ENCODE measurements around the gene LARGE2.

DNA sequence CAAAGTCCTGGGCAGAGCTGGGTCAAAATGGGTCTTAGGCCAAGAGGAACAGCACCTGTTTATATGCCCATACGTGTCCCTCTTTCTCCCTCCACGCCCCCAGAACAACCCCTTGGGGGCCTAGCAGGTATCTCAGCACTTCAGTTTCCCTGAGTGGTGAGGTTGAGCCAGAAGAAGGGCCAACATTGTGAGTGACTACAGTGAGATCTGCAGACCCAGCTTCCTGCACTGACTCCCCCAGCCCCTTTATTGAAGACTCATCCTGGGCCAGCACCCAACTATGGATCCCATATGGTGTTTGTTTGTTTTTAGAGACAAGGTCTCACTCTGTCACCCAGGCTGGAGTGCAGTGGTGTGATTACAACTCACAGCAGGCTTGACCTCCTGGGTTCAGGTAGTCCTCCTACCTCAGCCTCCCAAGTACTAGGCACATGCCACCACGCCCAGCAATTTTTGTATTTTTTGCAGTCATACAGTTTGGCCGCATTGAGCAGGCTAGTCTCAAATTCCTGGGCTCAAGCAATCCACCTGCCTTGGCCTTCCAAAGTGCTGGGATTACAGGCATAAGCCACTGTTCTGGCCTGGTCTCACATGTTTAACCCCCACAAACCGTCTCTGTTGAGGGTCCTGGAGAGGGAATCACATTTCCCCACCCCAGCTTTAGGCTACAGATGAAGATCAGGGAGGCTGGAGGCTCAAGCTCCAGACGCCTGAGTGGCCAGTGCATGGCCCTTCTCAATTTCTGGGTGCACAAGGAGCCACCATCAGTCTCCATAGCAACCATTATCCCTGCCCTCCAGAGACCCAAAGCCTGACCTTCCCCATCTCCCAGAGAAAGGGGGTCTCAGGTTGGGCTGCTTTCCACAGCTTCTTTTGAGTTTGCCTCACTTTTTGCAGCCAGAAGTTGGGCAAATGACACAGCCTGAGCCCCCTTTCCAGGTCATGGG, 1.7 kb upstream of the LARGE2 start:
- TF ChIP-seq EP300 (IDR thresholded peaks at IDR 0.05) (no peak), POLR2AphosphoS5 (IDR thresholded peaks at IDR 0.05) (no peak)
- TF ChIP-seq, protein P1, sequence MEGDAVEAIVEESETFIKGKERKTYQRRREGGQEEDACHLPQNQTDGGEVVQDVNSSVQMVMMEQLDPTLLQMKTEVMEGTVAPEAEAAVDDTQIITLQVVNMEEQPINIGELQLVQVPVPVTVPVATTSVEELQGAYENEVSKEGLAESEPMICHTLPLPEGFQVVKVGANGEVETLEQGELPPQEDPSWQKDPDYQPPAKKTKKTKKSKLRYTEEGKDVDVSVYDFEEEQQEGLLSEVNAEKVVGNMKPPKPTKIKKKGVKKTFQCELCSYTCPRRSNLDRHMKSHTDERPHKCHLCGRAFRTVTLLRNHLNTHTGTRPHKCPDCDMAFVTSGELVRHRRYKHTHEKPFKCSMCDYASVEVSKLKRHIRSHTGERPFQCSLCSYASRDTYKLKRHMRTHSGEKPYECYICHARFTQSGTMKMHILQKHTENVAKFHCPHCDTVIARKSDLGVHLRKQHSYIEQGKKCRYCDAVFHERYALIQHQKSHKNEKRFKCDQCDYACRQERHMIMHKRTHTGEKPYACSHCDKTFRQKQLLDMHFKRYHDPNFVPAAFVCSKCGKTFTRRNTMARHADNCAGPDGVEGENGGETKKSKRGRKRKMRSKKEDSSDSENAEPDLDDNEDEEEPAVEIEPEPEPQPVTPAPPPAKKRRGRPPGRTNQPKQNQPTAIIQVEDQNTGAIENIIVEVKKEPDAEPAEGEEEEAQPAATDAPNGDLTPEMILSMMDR (IDR thresholded peaks at IDR 0.05): no peak

Data from suprapubic skin (tissue), 4 donors.